T1000 (cell line): ENCODE results near the gene MLXIPL.
"Not testable (repeated sequence)": the region's sequence is repeated elsewhere in the genome, so short reads cannot be mapped to it uniquely, and the experiment has no call there.

Source experiments
- DNase-seq: peaks from one replicate; lab custom pipeline; 2025; ENCODE audit warnings: mixed read lengths; lab: John Stamatoyannopoulos, UW

Gene MLXIPL

GRCh38 chr7:73555411-73555982 lies 68.8 kb downstream of the MLXIPL start:
- no peak for DNase-seq

GRCh38 chr7:73550093-73550492 lies 74.2 kb downstream of the MLXIPL start:
- not testable (repeated sequence) for DNase-seq

- no peak for DNase-seq
Measured at GRCh38 chr7:73549176-73549575, 75.1 kb downstream of the MLXIPL start.

GRCh38 chr7:73547841-73548240 lies 76.5 kb downstream of the MLXIPL start:
- no peak for DNase-seq

GRCh38 chr7:73544678-73545077 lies 79.6 kb downstream of the MLXIPL start:
- no peak for DNase-seq
